ENCODE results near the gene PIGC.

PIGC gene

GRCh38 chr1:172468296-172468695 lies 24.4 kb upstream of the PIGC start:
- Histone ChIP-seq H3K27ac (ENCODE audit: insufficient read depth, low read length, poor library complexity, severe bottlenecking) (no peak overlapping the region), H3K4me1 (ENCODE audit: control insufficient read depth, insufficient read depth, low read length, poor library complexity, severe bottlenecking) (no peaks in the 10 kb centered on the region), H3K36me3 (ENCODE audit: control insufficient read depth, insufficient read depth, low read length) (no peaks in the 10 kb centered on the region), H3K27me3 (replicated peaks; ENCODE audit: control insufficient read depth, insufficient read depth, low read length, poor library complexity, severe bottlenecking) (no peaks in the 10 kb centered on the region), H3K4me3 (ENCODE audit: insufficient read depth, low read depth, low read length, poor library complexity, severe bottlenecking) (no peak overlapping the region), H3K9me3 (ENCODE audit: control insufficient read depth, low read length) (no peaks in the 10 kb centered on the region)
- no peak for DNase-seq

- Histone ChIP-seq H3K4me3 (ENCODE audit: insufficient read depth, low read depth, low read length, poor library complexity, severe bottlenecking) (no peak overlapping the region), H3K27me3 (replicated peaks; ENCODE audit: control insufficient read depth, insufficient read depth, low read length, poor library complexity, severe bottlenecking) (no peaks in the 10 kb centered on the region), H3K36me3 (ENCODE audit: control insufficient read depth, insufficient read depth, low read length) (no peaks in the 10 kb centered on the region), H3K4me1 (ENCODE audit: control insufficient read depth, insufficient read depth, low read length, poor library complexity, severe bottlenecking) (no peaks in the 10 kb centered on the region), H3K27ac (ENCODE audit: insufficient read depth, low read length, poor library complexity, severe bottlenecking) (no peak overlapping the region), H3K9me3 (ENCODE audit: control insufficient read depth, low read length) (no peaks in the 10 kb centered on the region)
- DNase-seq, result no peak
Observed at GRCh38 chr1:172467446-172467845, 23.6 kb upstream of the PIGC start.

GRCh38 chr1:172466795-172467407 lies 23.0 kb upstream of the PIGC start:
- Histone ChIP-seq H3K4me1 (ENCODE audit: control insufficient read depth, insufficient read depth, low read length, poor library complexity, severe bottlenecking) (no peaks in the 10 kb centered on the region), H3K27ac (ENCODE audit: insufficient read depth, low read length, poor library complexity, severe bottlenecking) (no peak overlapping the region), H3K9me3 (ENCODE audit: control insufficient read depth, low read length) (no peaks in the 10 kb centered on the region), H3K27me3 (replicated peaks; ENCODE audit: control insufficient read depth, insufficient read depth, low read length, poor library complexity, severe bottlenecking) (no peaks in the 10 kb centered on the region), H3K36me3 (ENCODE audit: control insufficient read depth, insufficient read depth, low read length) (no peaks in the 10 kb centered on the region), H3K4me3 (ENCODE audit: insufficient read depth, low read depth, low read length, poor library complexity, severe bottlenecking) (no peak overlapping the region)
- no peak for DNase-seq

- Histone ChIP-seq H3K9me3 (ENCODE audit: control insufficient read depth, low read length) (no peaks in the 10 kb centered on the region), H3K4me3 (ENCODE audit: insufficient read depth, low read depth, low read length, poor library complexity, severe bottlenecking) (no peak overlapping the region), H3K27me3 (replicated peaks; ENCODE audit: control insufficient read depth, insufficient read depth, low read length, poor library complexity, severe bottlenecking) (no peaks in the 10 kb centered on the region), H3K36me3 (ENCODE audit: control insufficient read depth, insufficient read depth, low read length) (no peaks in the 10 kb centered on the region), H3K4me1 (ENCODE audit: control insufficient read depth, insufficient read depth, low read length, poor library complexity, severe bottlenecking) (no peaks in the 10 kb centered on the region), H3K27ac (ENCODE audit: insufficient read depth, low read length, poor library complexity, severe bottlenecking) (no peak overlapping the region)
- no peak for DNase-seq
Observed at GRCh38 chr1:172465617-172466016, 21.7 kb upstream of the PIGC start.

GRCh38 chr1:172460887-172461315 lies 17.0 kb upstream of the PIGC start:
- Histone ChIP-seq H3K4me3 (ENCODE audit: insufficient read depth, low read depth, low read length, poor library complexity, severe bottlenecking) (no peak overlapping the region), H3K27me3 (replicated peaks; ENCODE audit: control insufficient read depth, insufficient read depth, low read length, poor library complexity, severe bottlenecking) (no peaks in the 10 kb centered on the region), H3K36me3 (ENCODE audit: control insufficient read depth, insufficient read depth, low read length) (no peaks in the 10 kb centered on the region), H3K27ac (ENCODE audit: insufficient read depth, low read length, poor library complexity, severe bottlenecking) (no peak overlapping the region), H3K9me3 (ENCODE audit: control insufficient read depth, low read length) (no peaks in the 10 kb centered on the region), H3K4me1 (ENCODE audit: control insufficient read depth, insufficient read depth, low read length, poor library complexity, severe bottlenecking) (no peaks in the 10 kb centered on the region)
- DNase-seq, result no peak

GRCh38 chr1:172460177-172460576 lies 16.3 kb upstream of the PIGC start:
- Histone ChIP-seq H3K36me3 (ENCODE audit: control insufficient read depth, insufficient read depth, low read length) (no peaks in the 10 kb centered on the region), H3K27ac (ENCODE audit: insufficient read depth, low read length, poor library complexity, severe bottlenecking) (no peak overlapping the region), H3K4me1 (ENCODE audit: control insufficient read depth, insufficient read depth, low read length, poor library complexity, severe bottlenecking) (no peaks in the 10 kb centered on the region), H3K9me3 (ENCODE audit: control insufficient read depth, low read length) (no peaks in the 10 kb centered on the region), H3K4me3 (ENCODE audit: insufficient read depth, low read depth, low read length, poor library complexity, severe bottlenecking) (no peak overlapping the region), H3K27me3 (replicated peaks; ENCODE audit: control insufficient read depth, insufficient read depth, low read length, poor library complexity, severe bottlenecking) (no peaks in the 10 kb centered on the region)
- DNase-seq, result no peak

- no peaks in the 10 kb centered on the region for H3K36me3 ChIP-seq (ENCODE audit: control insufficient read depth, insufficient read depth, low read length)
- no peak overlapping the region for H3K27ac ChIP-seq (ENCODE audit: insufficient read depth, low read length, poor library complexity, severe bottlenecking)
- no peaks in the 10 kb centered on the region for H3K4me1 ChIP-seq (ENCODE audit: control insufficient read depth, insufficient read depth, low read length, poor library complexity, severe bottlenecking)
- H3K27me3 ChIP-seq (replicated peaks; ENCODE audit: control insufficient read depth, insufficient read depth, low read length, poor library complexity, severe bottlenecking), result no peaks in the 10 kb centered on the region
- no peaks in the 10 kb centered on the region for H3K9me3 ChIP-seq (ENCODE audit: control insufficient read depth, low read length)
- DNase-seq, result no peak
- H3K4me3 ChIP-seq (ENCODE audit: insufficient read depth, low read depth, low read length, poor library complexity, severe bottlenecking), result no peak overlapping the region
Observed at GRCh38 chr1:172457479-172458130, 13.7 kb upstream of the PIGC start.

- no peak for DNase-seq
- no peak overlapping the region for H3K4me3 ChIP-seq (ENCODE audit: insufficient read depth, low read depth, low read length, poor library complexity, severe bottlenecking)
- H3K27me3 ChIP-seq (replicated peaks; ENCODE audit: control insufficient read depth, insufficient read depth, low read length, poor library complexity, severe bottlenecking), result no peaks in the 10 kb centered on the region
- no peaks in the 10 kb centered on the region for H3K36me3 ChIP-seq (ENCODE audit: control insufficient read depth, insufficient read depth, low read length)
- H3K9me3 ChIP-seq (ENCODE audit: control insufficient read depth, low read length), result no peaks in the 10 kb centered on the region
- H3K27ac ChIP-seq (ENCODE audit: insufficient read depth, low read length, poor library complexity, severe bottlenecking), result no peak overlapping the region
- no peaks in the 10 kb centered on the region for H3K4me1 ChIP-seq (ENCODE audit: control insufficient read depth, insufficient read depth, low read length, poor library complexity, severe bottlenecking)
Observed at GRCh38 chr1:172456344-172456769, 12.5 kb upstream of the PIGC start.

GRCh38 chr1:172455451-172455850 lies 11.6 kb upstream of the PIGC start:
- Histone ChIP-seq H3K27ac (ENCODE audit: insufficient read depth, low read length, poor library complexity, severe bottlenecking) (no peak overlapping the region), H3K27me3 (replicated peaks; ENCODE audit: control insufficient read depth, insufficient read depth, low read length, poor library complexity, severe bottlenecking) (no peaks in the 10 kb centered on the region), H3K4me1 (ENCODE audit: control insufficient read depth, insufficient read depth, low read length, poor library complexity, severe bottlenecking) (peaks cover 2% of the 10 kb centered on the region), H3K36me3 (ENCODE audit: control insufficient read depth, insufficient read depth, low read length) (no peaks in the 10 kb centered on the region), H3K9me3 (ENCODE audit: control insufficient read depth, low read length) (no peaks in the 10 kb centered on the region), H3K4me3 (ENCODE audit: insufficient read depth, low read depth, low read length, poor library complexity, severe bottlenecking) (no peak overlapping the region)
- no peak for DNase-seq

- H3K4me1 ChIP-seq (ENCODE audit: control insufficient read depth, insufficient read depth, low read length, poor library complexity, severe bottlenecking), result peaks cover 7% of the 10 kb centered on the region
- no peak overlapping the region for H3K4me3 ChIP-seq (ENCODE audit: insufficient read depth, low read depth, low read length, poor library complexity, severe bottlenecking)
- no peak overlapping the region for H3K27ac ChIP-seq (ENCODE audit: insufficient read depth, low read length, poor library complexity, severe bottlenecking)
- DNase-seq, result no peak
- no peaks in the 10 kb centered on the region for H3K27me3 ChIP-seq (replicated peaks; ENCODE audit: control insufficient read depth, insufficient read depth, low read length, poor library complexity, severe bottlenecking)
- no peaks in the 10 kb centered on the region for H3K9me3 ChIP-seq (ENCODE audit: control insufficient read depth, low read length)
- H3K36me3 ChIP-seq (ENCODE audit: control insufficient read depth, insufficient read depth, low read length), result no peaks in the 10 kb centered on the region
Observed at GRCh38 chr1:172453607-172454006, 9.7 kb upstream of the PIGC start.
